HCT116 (cell line): ENCODE measurements around the gene MRPL20. TPM values are rescaled to one million over a fixed set of nuclear protein-coding genes. Genes with fewer than 3 reads are reported as not detected.

Experiments
- ATAC-seq: fragments of 200-7000 bp; cut with Tn5 transposase; 2 replicates; pipeline ENCODE4 v1.9.1; 2020; ENCODE audit warnings: mild to moderate bottlenecking, moderate library complexity
- BruUV-seq: library from RNA; stranded (reverse); fragments of 400-500 nt; replicated peaks from 2 replicates; lab custom pipeline; 2021; lab: Mats Ljungman, UMichigan
- CTCF ChIA-PET: fragments of 300-600 bp; sonication (Branson Sonifier 250); formaldehyde crosslinking; loops from one replicate; lab custom pipeline; 2021; ENCODE audit warnings: antibody characterized with exemption; lab: Charles Lee
- POLR2A ChIA-PET: fragments of 300-600, 350-600 bp; sonication (Branson Sonifier 250); formaldehyde crosslinking; loops from one replicate; lab custom pipeline; 2021; ENCODE audit warnings: antibody characterized with exemption; lab: Charles Lee
- RAD21 ChIA-PET, 2 experiments: fragments of 300-600 bp; sonication (Branson Sonifier 250); formaldehyde crosslinking; loops; one replicate each; lab custom pipeline; 2023; ENCODE audit warnings: low total read pairs in 2 of 2; ENCODE audit not compliant: uncharacterized antibody in 2 of 2, unreplicated experiment in 2 of 2, low non-redundant PET in 1 of 2; lab: Charles Lee
- DNase-seq: peaks from one replicate; pipeline ENCODE4 v3.0.0-alpha.2; 2010; ENCODE audit warnings: low read depth, low spot score
- H2AFZ ChIP-seq: fragments of 200-600 bp; shearing (Covaris generic), sonication (generic); 2 replicates; pipeline ENCODE4 v1.6.1; 2017; ENCODE audit warnings: low read depth, mixed run types, mixed read lengths, antibody characterized with exemption, low read length; ENCODE audit not compliant: poor library complexity, severe bottlenecking
- H3K27ac ChIP-seq: 2 replicates; pipeline ENCODE4 v1.5.1; 2012; ENCODE audit warnings: low read depth, low read length
- H3K27me3 ChIP-seq: fragments of 200-600 bp; sonication (generic); 2 replicates; pipeline ENCODE4 v1.6.1; 2016; ENCODE audit warnings: mixed run types, low read length, mixed read lengths; ENCODE audit not compliant: insufficient read depth
- H3K36me3 ChIP-seq, 2 experiments: fragments of 200-500 bp in 1 of 2; fragments of 200-600 bp in 1 of 2; sonication (Bioruptor generic) in 1 of 2; sonication (generic) in 1 of 2; 2 replicates each; pipeline versions ENCODE4 v1.5.1 to v1.6.1; 2014 to 2016; ENCODE audit warnings: low read length in 2 of 2, inconsistent platforms in 1 of 2, mixed read lengths in 1 of 2, mixed run types in 1 of 2; ENCODE audit not compliant: insufficient read depth in 2 of 2, control insufficient read depth in 1 of 2
- H3K4me1 ChIP-seq, 2 experiments: fragments of 200-600 bp in 1 of 2; sonication (generic) in 1 of 2; 2 replicates each; pipeline versions ENCODE4 v1.5.1 to v1.6.1; 2012 to 2017; ENCODE audit warnings: low read length in 2 of 2, inconsistent platforms in 1 of 2, mild to moderate bottlenecking in 1 of 2, mixed read lengths in 1 of 2, mixed run types in 1 of 2, moderate library complexity in 1 of 2; ENCODE audit not compliant: insufficient read depth in 2 of 2, control insufficient read depth in 1 of 2
- H3K4me2 ChIP-seq: fragments of 200-600 bp; sonication (generic); 2 replicates; pipeline ENCODE4 v1.6.1; 2017; ENCODE audit warnings: mixed run types, low read length, mixed read lengths
- H3K4me3 ChIP-seq, 2 experiments: fragments of 200-600 bp in 1 of 2; sonication (generic) in 1 of 2; replicated peaks in 1 of 2; 2 replicates each; pipeline ENCODE4 v1.5.1; 2011 to 2016; ENCODE audit warnings: low read length in 2 of 2, control low read depth in 1 of 2, low read depth in 1 of 2, mild to moderate bottlenecking in 1 of 2, mixed read lengths in 1 of 2, mixed run types in 1 of 2
- H3K79me2 ChIP-seq: fragments of 200-600 bp; sonication (generic); 2 replicates; pipeline ENCODE4 v1.6.1; 2017; ENCODE audit warnings: mild to moderate bottlenecking, mixed run types, low read length, moderate library complexity, mixed read lengths; ENCODE audit not compliant: insufficient read depth
- H3K9ac ChIP-seq: fragments of 200-600 bp; sonication (generic); 2 replicates; pipeline ENCODE4 v1.6.1; 2016; ENCODE audit warnings: low read length, mixed read lengths
- H3K9me2 ChIP-seq: fragments of 200-600 bp; sonication (generic), shearing (Covaris generic); 2 replicates; pipeline ENCODE4 v1.6.1; 2017; ENCODE audit warnings: mixed run types, mild to moderate bottlenecking, moderate library complexity; ENCODE audit not compliant: insufficient read depth
- H3K9me3 ChIP-seq, 2 experiments: fragments of 200-500 bp in 1 of 2; fragments of 200-600 bp in 1 of 2; sonication (Bioruptor generic) in 1 of 2; sonication (generic) in 1 of 2; 2 replicates each; pipeline ENCODE4 v1.6.1; 2014 to 2017; ENCODE audit warnings: low read length in 2 of 2, mixed read lengths in 2 of 2, inconsistent platforms in 1 of 2, low read depth in 1 of 2, mild to moderate bottlenecking in 1 of 2, mixed run types in 1 of 2, moderate library complexity in 1 of 2; ENCODE audit not compliant: control insufficient read depth in 1 of 2, insufficient read depth in 1 of 2
- H4K20me1 ChIP-seq: fragments of 200-600 bp; sonication (generic), shearing (Covaris generic); 2 replicates; pipeline ENCODE4 v1.6.1; 2017; ENCODE audit warnings: mixed run types, mild to moderate bottlenecking, moderate library complexity; ENCODE audit not compliant: insufficient read depth
- ATF3 ChIP-seq: IDR thresholded peaks from 2 replicates; pipeline ENCODE4 v1.6.1; 2012
- CBX3 ChIP-seq: IDR thresholded peaks from 2 replicates; pipeline ENCODE4 v1.6.1; 2012; ENCODE audit warnings: low read depth
- EGR1 ChIP-seq: IDR thresholded peaks from 2 replicates; pipeline ENCODE4 v1.6.1; 2012; ENCODE audit warnings: low read depth
- ELF1 ChIP-seq: IDR thresholded peaks from 2 replicates; pipeline ENCODE4 v1.6.1; 2012; ENCODE audit warnings: low read depth, borderline replicate concordance
- EZH2 ChIP-seq: fragments of 200-600 bp; sonication (generic); IDR thresholded peaks from 2 replicates; pipeline ENCODE4 v1.6.1; 2017; ENCODE audit warnings: antibody characterized with exemption, mixed run types
- FOSL1 ChIP-seq: IDR thresholded peaks from 2 replicates; pipeline ENCODE4 v1.6.1; 2012; ENCODE audit warnings: low read depth
- JUND ChIP-seq: IDR thresholded peaks from 2 replicates; pipeline ENCODE4 v1.6.1; 2012
- MAX ChIP-seq: IDR thresholded peaks from 2 replicates; pipeline ENCODE4 v1.6.1; 2012
- POLR2AphosphoS5 ChIP-seq: IDR thresholded peaks from 2 replicates; pipeline ENCODE4 v1.6.1; 2011; ENCODE audit warnings: mild to moderate bottlenecking, low read depth, low read length, moderate library complexity
- RAD21 ChIP-seq: IDR thresholded peaks from 2 replicates; pipeline ENCODE4 v1.6.1; 2012; ENCODE audit warnings: low read depth, mild to moderate bottlenecking
- REST ChIP-seq: IDR thresholded peaks from 2 replicates; pipeline ENCODE4 v1.6.1; 2012; ENCODE audit warnings: low read depth
- SIN3A ChIP-seq: IDR thresholded peaks from 2 replicates; pipeline ENCODE4 v1.6.1; 2012; ENCODE audit warnings: low read depth
- SRF ChIP-seq: IDR thresholded peaks from 2 replicates; pipeline ENCODE4 v1.6.1; 2012; ENCODE audit warnings: low read depth
- YY1 ChIP-seq: IDR thresholded peaks from 2 replicates; pipeline ENCODE4 v1.6.1; 2011; ENCODE audit warnings: low read length, low read depth, moderate library complexity, mild to moderate bottlenecking; ENCODE audit not compliant: insufficient replicate concordance; ENCODE audit errors: extremely low read depth
- ZBTB33 ChIP-seq: IDR thresholded peaks from 2 replicates; pipeline ENCODE4 v1.6.1; 2011; ENCODE audit warnings: mild to moderate bottlenecking, low read length, moderate library complexity; ENCODE audit not compliant: insufficient replicate concordance; ENCODE audit errors: extremely low read depth
- ZFX ChIP-seq: fragments of 450-650 bp; IDR thresholded peaks from 2 replicates; pipeline ENCODE4 v1.6.1; 2017
- ZNF274 ChIP-seq: fragments of 200-500 bp; sonication (Bioruptor generic); IDR thresholded peaks from 2 replicates; pipeline ENCODE4 v1.6.1; 2014; ENCODE audit warnings: mild to moderate bottlenecking, low read depth, low read length, inconsistent platforms
- intact Hi-C: fragments of 100-400 bp; cut with micrococcal nuclease; formaldehyde crosslinking; loops from 2 replicates; pipeline ENCODE4 v1.10.0; 2022
- total RNA-seq: library from RNA; stranded (reverse); gene quantifications from one replicate; pipeline ENCODE4 v1.2.1, GENCODE V29; 2021; ENCODE audit not compliant: unreplicated experiment

Gene MRPL20
- total RNA-seq, 1 experiment from 2014 or later, result 131 TPM

GRCh38 chr1:1381294-1381693 lies 25.8 kb downstream of the MRPL20 start:
- Histone ChIP-seq H3K4me3 (no peak overlapping the region), H3K9ac (no peak overlapping the region), H3K4me1 (peaks cover 5 to 6% of the 10 kb centered on the region in 2 experiments; a peak in 3 of 4 replicates), H3K9me2 (no peaks in the 10 kb centered on the region), H3K9me3 (no peaks in the 10 kb centered on the region), H3K27ac (no peak overlapping the region), H3K4me2 (no peak overlapping the region), H4K20me1 (no peaks in the 10 kb centered on the region), H2AFZ (no peak overlapping the region), H3K79me2 (no peaks in the 10 kb centered on the region), H3K36me3 (peaks cover 5 to 7% of the 10 kb centered on the region in 2 experiments; a peak in 3 of 4 replicates), H3K27me3 (no peaks in the 10 kb centered on the region)
- intact Hi-C loops, result no loop called here
- RAD21 ChIA-PET, result interaction anchor here in 1 of 2 experiments (0.7 kb wide), 1 partner anchor 124 kb away, joined by 3 read pairs; no protein-coding TSS in a partner anchor
- no peak for ATAC-seq
- POLR2A ChIA-PET, result interaction anchor here (0.6 kb wide), 1 partner anchor 19 kb away, joined by 3 read pairs; no protein-coding TSS in a partner anchor
- TF ChIP-seq CBX3, result no peak
- TF ChIP-seq ZFX, result no peak
- no peak for TF ChIP-seq ELF1
- TF ChIP-seq REST, result no peak
- no peak for TF ChIP-seq FOSL1
- TF ChIP-seq YY1, result no peak
- TF ChIP-seq SRF, result no peak
- TF ChIP-seq EGR1, result no peak
- TF ChIP-seq RAD21, result no peak
- TF ChIP-seq MAX, result no peak
- no peak for TF ChIP-seq POLR2AphosphoS5
- no peak for TF ChIP-seq SIN3A
- no peak for TF ChIP-seq ZNF274
- TF ChIP-seq EZH2, result no peak
- no peak for TF ChIP-seq JUND
- no peak for TF ChIP-seq ATF3
- TF ChIP-seq ZBTB33, result no peak
- DNase-seq, result no peak
- CTCF ChIA-PET, result no interaction called here
- BruUV-seq, result no TSS peak
